GM12892 (cell line): Measurements from ENCODE around the gene NR0B2.

ENCODE experiments used
- POLR2A ChIP-seq: IDR thresholded peaks from 2 replicates; pipeline ENCODE4 v1.6.1; 2011; ENCODE audit warnings: low read depth, low read length, control low read depth
- POLR2AphosphoS5 ChIP-seq: IDR thresholded peaks from 2 replicates; pipeline ENCODE4 v1.6.1; 2011; ENCODE audit warnings: low read depth, low read length, control low read depth
- TAF1 ChIP-seq: IDR thresholded peaks from 2 replicates; pipeline ENCODE4 v1.6.1; 2011; ENCODE audit warnings: low read depth, mild to moderate bottlenecking, control low read depth, low read length, borderline replicate concordance

- TF ChIP-seq POLR2A, result no peak
- TF ChIP-seq POLR2AphosphoS5, result no peak
- no peak for TF ChIP-seq TAF1
These were observed 39.6 kb upstream of the NR0B2 start for GRCh38 chr1:26953374-26953773.
